ES-I3 (cell line): ENCODE data around the gene HAO2.
"Not testable (repeated sequence)": the region's sequence is repeated elsewhere in the genome, so short reads cannot be mapped to it uniquely, and the experiment has no call there.

Experiments
- H3K36me3 ChIP-seq: 2 replicates; pipeline ENCODE4 v1.6.1; 2013; ENCODE audit warnings: mild to moderate bottlenecking, low read length, control low read depth, moderate library complexity; ENCODE audit not compliant: insufficient read depth
- H3K4me1 ChIP-seq: 2 replicates; pipeline ENCODE4 v1.6.1; 2013; ENCODE audit warnings: mild to moderate bottlenecking, control low read depth, low read length; ENCODE audit not compliant: insufficient read depth
- H3K9ac ChIP-seq: 2 replicates; pipeline ENCODE4 v1.6.1; 2013; ENCODE audit warnings: low read depth, mild to moderate bottlenecking, low read length, moderate library complexity
- H3K9me3 ChIP-seq: 2 replicates; pipeline ENCODE4 v1.6.1; 2013; ENCODE audit warnings: mild to moderate bottlenecking, low read length, moderate library complexity; ENCODE audit not compliant: control insufficient read depth, insufficient read depth

The HAO2 gene

GRCh38 chr1:119361205-119361604 lies 7.4 kb upstream of the HAO2 start:
- Histone ChIP-seq H3K36me3 (no peaks in the 10 kb centered on the region), H3K4me1 (no peaks in the 10 kb centered on the region), H3K9me3 (peaks cover 3% of the 10 kb centered on the region; the same call in 1 of the 2 replicates), H3K9ac (no peak overlapping the region)

GRCh38 chr1:119361620-119362344 lies 6.8 kb upstream of the HAO2 start:
- H3K36me3 ChIP-seq: no peaks in the 10 kb centered on the region
- no peaks in the 10 kb centered on the region for H3K4me1 ChIP-seq
- H3K9me3 ChIP-seq: peaks cover 3% of the 10 kb centered on the region; the same call in 1 of the 2 replicates
- H3K9ac ChIP-seq: no peak overlapping the region

GRCh38 chr1:119363162-119363561 lies 5.4 kb upstream of the HAO2 start:
- Histone ChIP-seq H3K4me1 (no peaks in the 10 kb centered on the region), H3K36me3 (no peaks in the 10 kb centered on the region), H3K9me3 (no peaks in the 10 kb centered on the region), H3K9ac (no peak overlapping the region)

GRCh38 chr1:119364640-119365039 lies 3.9 kb upstream of the HAO2 start:
- no peaks in the 10 kb centered on the region for H3K36me3 ChIP-seq
- no peak overlapping the region for H3K9ac ChIP-seq
- H3K4me1 ChIP-seq: no peaks in the 10 kb centered on the region
- no peaks in the 10 kb centered on the region for H3K9me3 ChIP-seq

- Histone ChIP-seq H3K4me1 (no peaks in the 10 kb centered on the region), H3K9me3 (no peaks in the 10 kb centered on the region), H3K36me3 (no peaks in the 10 kb centered on the region), H3K9ac (no peak overlapping the region)
Measured at GRCh38 chr1:119366424-119366823, 2.2 kb upstream of the HAO2 start.

- H3K9me3 ChIP-seq: no peaks in the 10 kb centered on the region
- H3K4me1 ChIP-seq: no peaks in the 10 kb centered on the region
- H3K36me3 ChIP-seq: no peaks in the 10 kb centered on the region
- H3K9ac ChIP-seq: no peak overlapping the region
Measured at GRCh38 chr1:119367432-119368124, 1.0 kb upstream of the HAO2 start.

- no peak overlapping the region for H3K9ac ChIP-seq
- H3K9me3 ChIP-seq: no peaks in the 10 kb centered on the region
- no peaks in the 10 kb centered on the region for H3K36me3 ChIP-seq
- H3K4me1 ChIP-seq: no peaks in the 10 kb centered on the region; the same call in 1 of the 2 replicates
Measured at GRCh38 chr1:119370748-119371147, 2.2 kb downstream of the HAO2 start.

- no peaks in the 10 kb centered on the region for H3K9me3 ChIP-seq
Measured at GRCh38 chr1:119371815-119372214, 3.2 kb downstream of the HAO2 start.

GRCh38 chr1:119372503-119373086 lies 4.0 kb downstream of the HAO2 start:
- H3K4me1 ChIP-seq: no peaks in the 10 kb centered on the region; the same call in 1 of the 2 replicates

More at GRCh38 chr1:119371815-119372214, 3.2 kb downstream of the HAO2 start:
- no peaks in the 10 kb centered on the region for H3K36me3 ChIP-seq
- no peak overlapping the region for H3K9ac ChIP-seq
- H3K4me1 ChIP-seq: no peaks in the 10 kb centered on the region; the same call in 1 of the 2 replicates

GRCh38 chr1:119373465-119373864 lies 4.9 kb downstream of the HAO2 start:
- no peak overlapping the region for H3K9ac ChIP-seq
- no peaks in the 10 kb centered on the region for H3K9me3 ChIP-seq
- H3K4me1 ChIP-seq: no peaks in the 10 kb centered on the region; the same call in 1 of the 2 replicates
- no peaks in the 10 kb centered on the region for H3K36me3 ChIP-seq

More at GRCh38 chr1:119372503-119373086, 4.0 kb downstream of the HAO2 start:
- Histone ChIP-seq H3K9ac (no peak overlapping the region), H3K9me3 (no peaks in the 10 kb centered on the region), H3K36me3 (no peaks in the 10 kb centered on the region)

GRCh38 chr1:119374208-119374874 lies 5.8 kb downstream of the HAO2 start:
- Histone ChIP-seq H3K36me3 (no peaks in the 10 kb centered on the region), H3K9me3 (no peaks in the 10 kb centered on the region), H3K9ac (no peak overlapping the region), H3K4me1 (no peaks in the 10 kb centered on the region; the same call in 1 of the 2 replicates)

- Histone ChIP-seq H3K9me3 (no peaks in the 10 kb centered on the region), H3K9ac (no peak overlapping the region), H3K4me1 (no peaks in the 10 kb centered on the region; the same call in 1 of the 2 replicates), H3K36me3 (no peaks in the 10 kb centered on the region)
Measured at GRCh38 chr1:119375366-119375765, 6.8 kb downstream of the HAO2 start.

GRCh38 chr1:119376594-119376993 lies 8.0 kb downstream of the HAO2 start:
- H3K4me1 ChIP-seq: no peaks in the 10 kb centered on the region; the same call in 1 of the 2 replicates
- H3K9me3 ChIP-seq: no peaks in the 10 kb centered on the region
- no peaks in the 10 kb centered on the region for H3K36me3 ChIP-seq
- no peak overlapping the region for H3K9ac ChIP-seq

GRCh38 chr1:119377594-119377993 lies 9.0 kb downstream of the HAO2 start:
- not testable (repeated sequence) for H3K36me3 ChIP-seq, H3K9me3 ChIP-seq, H3K4me1 ChIP-seq, H3K9ac ChIP-seq
